Stomach (tissue), 4 donors: ENCODE data around the gene COPZ2.
"Not testable (repeated sequence)": the region's sequence is repeated elsewhere in the genome, so short reads cannot be mapped to it uniquely, and the experiment has no call there.

Experiments used
- EP300 ChIP-seq: sonication (generic); formaldehyde crosslinking; IDR thresholded peaks from one replicate; pipeline ENCODE4 v1.6.1; 2017; ENCODE audit warnings: antibody characterized with exemption
- POLR2A ChIP-seq, 4 donors: fragments of 450-650 bp; IDR thresholded peaks; one replicate each; pipeline ENCODE4 v1.6.1; 2016; ENCODE audit warnings: antibody characterized with exemption in 4 of 4, control low read depth in 2 of 4, mild to moderate bottlenecking in 1 of 4, moderate library complexity in 1 of 4
- TF ChIP-seq, protein P1 (sequence below), 7 experiments: fragments of 450-650 bp in 4 of 7; fragments of 200-600 bp in 3 of 7; sonication (generic) in 3 of 7; IDR thresholded peaks; one replicate each; pipeline ENCODE4 v1.5.1; 2016 to 2019; ENCODE audit warnings: antibody characterized with exemption in 7 of 7, control low read depth in 2 of 7, mild to moderate bottlenecking in 1 of 7

DNA sequence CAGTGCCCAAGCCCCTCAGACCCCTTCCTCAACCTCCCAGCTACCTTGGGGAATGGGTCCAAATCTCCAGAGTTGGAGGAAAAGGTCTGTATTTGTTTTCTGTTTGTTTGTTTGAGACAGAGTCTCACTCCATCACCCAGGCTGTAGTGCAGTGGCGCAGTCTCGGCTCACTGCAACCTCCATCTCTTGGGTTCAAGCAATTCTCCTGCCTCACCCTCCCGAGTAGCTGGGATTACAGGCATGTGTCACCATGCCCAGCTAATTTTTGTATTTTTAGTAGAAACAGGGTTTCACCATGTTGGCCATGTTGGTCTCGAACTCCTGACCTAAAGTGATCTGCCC lies 19.8 kb downstream of the COPZ2 start:
- TF ChIP-seq POLR2A (IDR thresholded peaks at IDR 0.05); EP300: not testable (repeated sequence)
- TF ChIP-seq, protein P1, sequence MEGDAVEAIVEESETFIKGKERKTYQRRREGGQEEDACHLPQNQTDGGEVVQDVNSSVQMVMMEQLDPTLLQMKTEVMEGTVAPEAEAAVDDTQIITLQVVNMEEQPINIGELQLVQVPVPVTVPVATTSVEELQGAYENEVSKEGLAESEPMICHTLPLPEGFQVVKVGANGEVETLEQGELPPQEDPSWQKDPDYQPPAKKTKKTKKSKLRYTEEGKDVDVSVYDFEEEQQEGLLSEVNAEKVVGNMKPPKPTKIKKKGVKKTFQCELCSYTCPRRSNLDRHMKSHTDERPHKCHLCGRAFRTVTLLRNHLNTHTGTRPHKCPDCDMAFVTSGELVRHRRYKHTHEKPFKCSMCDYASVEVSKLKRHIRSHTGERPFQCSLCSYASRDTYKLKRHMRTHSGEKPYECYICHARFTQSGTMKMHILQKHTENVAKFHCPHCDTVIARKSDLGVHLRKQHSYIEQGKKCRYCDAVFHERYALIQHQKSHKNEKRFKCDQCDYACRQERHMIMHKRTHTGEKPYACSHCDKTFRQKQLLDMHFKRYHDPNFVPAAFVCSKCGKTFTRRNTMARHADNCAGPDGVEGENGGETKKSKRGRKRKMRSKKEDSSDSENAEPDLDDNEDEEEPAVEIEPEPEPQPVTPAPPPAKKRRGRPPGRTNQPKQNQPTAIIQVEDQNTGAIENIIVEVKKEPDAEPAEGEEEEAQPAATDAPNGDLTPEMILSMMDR (IDR thresholded peaks at IDR 0.05): not testable (repeated sequence)
